ENCODE results near the gene ULK1. TPM values are rescaled to one million over a fixed set of nuclear protein-coding genes. Genes with fewer than 3 reads are reported as not detected.
A peak's percentile ranks its signal among the peaks of the same experiment; 100 is the strongest.

Gene ULK1
- total RNA-seq, 1 donor from 2014 or later, result 33.1 TPM

- no peaks in the 10 kb centered on the region for H3K27me3 ChIP-seq
- no peak for DNase-seq (ENCODE audit: extremely low spot score in 2 of 2)
- intact Hi-C loops (cut with DNase I), result no loop called here
- TF ChIP-seq CTCF (IDR thresholded peaks at IDR 0.05), result no peak
- TF ChIP-seq POLR2A (IDR thresholded peaks at IDR 0.05), result no peak
- no peak for TF ChIP-seq POLR2AphosphoS5 (IDR thresholded peaks at IDR 0.05; ENCODE audit: insufficient read depth in 1 of 2, low read depth in 1 of 2)
- peaks cover 0 to 82% of the 10 kb centered on the region in 2 donors for H3K36me3 ChIP-seq
- H3K4me1 ChIP-seq, result no peaks in the 10 kb centered on the region
- H3K4me3 ChIP-seq, result no peak overlapping the region
- no peak overlapping the region for H3K27ac ChIP-seq
- H3K9me3 ChIP-seq, result no peaks in the 10 kb centered on the region
Observed at GRCh38 chr12:131918311-131919050, 24.1 kb downstream of the ULK1 start.

DNA sequence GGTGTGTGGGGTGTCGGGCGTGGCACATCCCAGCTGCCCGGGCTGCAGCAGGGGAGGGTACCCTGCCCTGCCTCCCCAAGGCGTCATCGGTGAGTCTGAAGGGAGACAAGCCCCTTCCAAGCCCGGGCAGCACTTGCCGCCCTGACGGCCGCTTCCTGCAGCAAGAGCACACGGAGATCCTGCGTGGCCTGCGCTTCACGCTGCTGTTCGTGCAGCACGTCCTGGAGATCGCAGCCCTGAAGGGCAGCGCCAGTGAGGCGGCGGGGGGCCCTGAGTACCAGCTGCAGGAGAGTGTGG is 24.6 kb downstream of the ULK1 start:
- H3K4me3 ChIP-seq, result no peak overlapping the region
- intact Hi-C loops (cut with DNase I), result no loop called here
- H3K9me3 ChIP-seq, result no peaks in the 10 kb centered on the region
- no peaks in the 10 kb centered on the region for H3K27me3 ChIP-seq
- no peak overlapping the region for H3K27ac ChIP-seq
- no peak for DNase-seq (ENCODE audit: extremely low spot score in 2 of 2)
- H3K4me1 ChIP-seq, result no peaks in the 10 kb centered on the region
- peaks cover 0 to 78% of the 10 kb centered on the region in 2 donors for H3K36me3 ChIP-seq
- TF ChIP-seq CTCF (IDR thresholded peaks at IDR 0.05) (no peak), POLR2AphosphoS5 (IDR thresholded peaks at IDR 0.05; ENCODE audit: insufficient read depth in 1 of 2, low read depth in 1 of 2) (no peak), POLR2A (IDR thresholded peaks at IDR 0.05) (no peak)

DNA sequence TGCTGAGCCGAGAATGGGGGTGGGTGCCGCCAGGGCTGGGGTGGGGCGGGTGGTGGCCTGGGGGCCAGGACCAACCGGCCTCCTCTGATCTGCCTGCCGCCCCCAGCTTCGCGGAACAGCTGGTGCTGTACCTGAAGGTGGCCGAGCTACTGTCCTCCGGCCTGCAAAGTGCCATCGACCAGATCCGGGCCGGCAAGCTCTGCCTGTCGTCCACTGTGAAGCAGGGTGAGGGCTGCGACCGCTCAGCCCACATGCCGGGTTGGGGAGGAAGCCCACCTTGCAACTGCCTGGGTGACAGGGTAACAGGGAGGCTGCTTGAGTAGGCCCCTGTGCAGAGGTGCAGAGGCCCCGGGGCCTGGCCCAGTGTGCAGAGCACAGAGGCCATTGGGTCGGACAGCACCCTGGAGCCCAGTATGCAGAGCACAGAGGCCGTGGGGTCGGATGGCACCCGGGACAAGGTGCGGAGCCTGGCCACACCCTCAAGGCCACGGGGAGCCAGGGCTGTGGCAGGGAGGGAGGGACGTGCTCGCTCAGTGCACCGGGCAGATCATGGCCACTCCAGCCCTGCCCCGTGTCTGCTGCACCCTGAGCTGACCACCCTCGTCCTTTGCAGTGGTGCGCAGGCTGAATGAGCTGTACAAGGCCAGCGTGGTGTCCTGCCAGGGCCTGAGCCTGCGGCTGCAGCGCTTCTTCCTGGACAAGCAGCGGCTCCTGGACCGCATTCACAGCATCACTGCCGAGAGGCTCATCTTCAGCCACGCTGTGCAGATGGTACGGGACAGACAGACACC is 25.1 kb downstream of the ULK1 start:
- Histone ChIP-seq H3K27ac (no peak overlapping the region), H3K9me3 (no peaks in the 10 kb centered on the region), H3K36me3 (peaks cover 0 to 72% of the 10 kb centered on the region in 2 donors), H3K4me1 (no peaks in the 10 kb centered on the region), H3K4me3 (no peak overlapping the region), H3K27me3 (no peaks in the 10 kb centered on the region)
- intact Hi-C loops (cut with DNase I), result no loop called here
- no peak for DNase-seq (ENCODE audit: extremely low spot score in 2 of 2)
- TF ChIP-seq POLR2A (IDR thresholded peaks at IDR 0.05) (no peak), POLR2AphosphoS5 (IDR thresholded peaks at IDR 0.05; ENCODE audit: insufficient read depth in 1 of 2, low read depth in 1 of 2) (no peak), CTCF (IDR thresholded peaks at IDR 0.05) (no peak)

- H3K4me3 ChIP-seq, result no peak overlapping the region
- peaks cover 0 to 67% of the 10 kb centered on the region in 2 donors for H3K36me3 ChIP-seq
- DNase-seq (ENCODE audit: extremely low spot score in 2 of 2), result no peak
- no peaks in the 10 kb centered on the region for H3K4me1 ChIP-seq
- no peak overlapping the region for H3K27ac ChIP-seq
- intact Hi-C loops (cut with DNase I), result no loop called here
- no peaks in the 10 kb centered on the region for H3K9me3 ChIP-seq
- TF ChIP-seq POLR2AphosphoS5 (IDR thresholded peaks at IDR 0.05; ENCODE audit: insufficient read depth in 1 of 2, low read depth in 1 of 2) (peak in 1 of 2 donors; percentile 32), POLR2A (IDR thresholded peaks at IDR 0.05) (no peak)
- no peaks in the 10 kb centered on the region for H3K27me3 ChIP-seq
Observed at GRCh38 chr12:131920157-131920508, 25.7 kb downstream of the ULK1 start.

GRCh38 chr12:131920902-131921840 is 26.7 kb downstream of the ULK1 start:
- H3K4me1 ChIP-seq, result no peaks in the 10 kb centered on the region
- no peak overlapping the region for H3K27ac ChIP-seq
- H3K27me3 ChIP-seq, result no peaks in the 10 kb centered on the region
- H3K4me3 ChIP-seq, result no peak overlapping the region
- no peak for TF ChIP-seq POLR2AphosphoS5 (IDR thresholded peaks at IDR 0.05; ENCODE audit: insufficient read depth in 1 of 2, low read depth in 1 of 2)
- TF ChIP-seq CTCF (IDR thresholded peaks at IDR 0.05), result no peak
- no peak for TF ChIP-seq POLR2A (IDR thresholded peaks at IDR 0.05)
- intact Hi-C loops (cut with DNase I), result no loop called here
- DNase-seq (ENCODE audit: extremely low spot score in 2 of 2), result no peak
- peaks cover 0 to 56% of the 10 kb centered on the region in 2 donors for H3K36me3 ChIP-seq
- H3K9me3 ChIP-seq, result no peaks in the 10 kb centered on the region
